GM10847 (cell line): ENCODE measurements around the gene PIP4K2A.

Experiments used
- POLR2A ChIP-seq: IDR thresholded peaks from 2 replicates; pipeline ENCODE4 v1.6.1; 2011; ENCODE audit not compliant: insufficient read length; ENCODE audit errors: extremely low read depth

PIP4K2A gene

DNA sequence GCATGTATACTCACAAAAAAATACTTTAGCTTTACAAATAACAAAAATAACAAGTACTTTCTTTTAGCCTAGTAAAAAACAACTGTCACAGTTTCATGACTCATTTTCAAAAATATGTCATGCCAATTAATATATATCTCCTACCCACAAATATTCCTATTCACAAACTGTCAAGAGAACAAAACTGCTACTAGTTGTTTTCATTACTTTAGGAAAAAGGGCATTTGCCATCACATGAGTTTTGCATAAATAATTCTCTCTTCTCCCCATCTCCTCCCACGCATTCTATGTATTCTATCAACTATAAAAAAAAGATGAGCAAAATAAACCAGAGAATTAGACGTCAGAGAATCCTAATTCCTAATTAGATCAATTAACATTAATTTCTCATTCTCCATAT is 87.6 kb downstream of the PIP4K2A start:
- TF ChIP-seq POLR2A, result no peak

- no peak for TF ChIP-seq POLR2A
Measured at GRCh38 chr10:22625516-22626290, 88.7 kb downstream of the PIP4K2A start.

GRCh38 chr10:22624287-22624738 is 90.1 kb downstream of the PIP4K2A start:
- TF ChIP-seq POLR2A, result no peak

DNA sequence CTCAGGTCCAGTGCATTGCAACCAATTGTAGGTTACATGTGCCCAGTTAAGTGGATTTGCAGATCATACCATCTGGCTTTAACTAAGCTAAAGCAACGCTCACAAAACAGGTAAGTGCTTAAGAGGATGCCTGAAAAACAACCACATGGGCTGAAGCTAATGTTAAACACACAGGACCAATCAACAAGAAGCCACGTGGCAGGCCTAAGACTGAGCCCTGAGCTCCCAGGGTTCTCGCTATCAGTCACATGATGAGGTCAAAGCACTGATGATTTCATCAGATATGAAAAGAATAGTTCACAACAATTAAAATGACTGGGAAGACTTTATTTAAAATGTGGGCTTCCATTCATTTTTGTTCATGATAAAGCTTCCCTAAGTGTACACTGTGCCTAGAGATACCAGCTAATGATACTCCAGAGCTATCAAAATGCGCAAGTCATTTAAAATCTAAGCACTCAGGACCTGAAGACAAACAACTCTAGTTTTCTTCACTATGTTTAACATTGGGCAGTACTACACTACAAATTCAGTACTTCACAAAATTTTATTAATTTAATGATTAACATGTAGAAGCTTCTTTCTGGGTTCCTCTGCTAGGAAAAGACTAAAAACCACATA is 90.6 kb downstream of the PIP4K2A start:
- no peak for TF ChIP-seq POLR2A

GRCh38 chr10:22622242-22622806 is 92.1 kb downstream of the PIP4K2A start:
- TF ChIP-seq POLR2A, result no peak

DNA sequence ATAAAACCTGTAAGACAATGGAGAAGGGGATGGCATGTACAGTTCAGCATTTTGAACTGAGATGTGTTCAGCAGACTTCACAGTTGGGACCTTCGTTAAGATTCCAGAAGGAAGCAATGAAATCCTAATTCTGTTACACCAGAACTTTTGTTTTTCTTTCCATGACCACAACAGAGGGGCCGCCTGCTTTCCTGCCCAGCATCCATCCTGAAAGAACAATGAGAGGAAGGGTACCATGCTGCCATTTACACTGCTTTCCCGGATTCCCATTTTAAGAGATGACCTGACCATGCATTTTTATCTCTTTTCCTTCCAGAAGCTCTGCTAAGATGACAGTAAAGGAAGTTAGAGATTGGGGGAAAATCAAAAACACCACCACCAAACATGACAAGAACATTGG is 92.7 kb downstream of the PIP4K2A start:
- TF ChIP-seq POLR2A, result no peak

GRCh38 chr10:22620929-22621328 is 93.4 kb downstream of the PIP4K2A start:
- no peak for TF ChIP-seq POLR2A

- no peak for TF ChIP-seq POLR2A
Measured at GRCh38 chr10:22620140-22620857, 94.1 kb downstream of the PIP4K2A start.

- no peak for TF ChIP-seq POLR2A
Measured at GRCh38 chr10:22619101-22619500, 95.3 kb downstream of the PIP4K2A start.

DNA sequence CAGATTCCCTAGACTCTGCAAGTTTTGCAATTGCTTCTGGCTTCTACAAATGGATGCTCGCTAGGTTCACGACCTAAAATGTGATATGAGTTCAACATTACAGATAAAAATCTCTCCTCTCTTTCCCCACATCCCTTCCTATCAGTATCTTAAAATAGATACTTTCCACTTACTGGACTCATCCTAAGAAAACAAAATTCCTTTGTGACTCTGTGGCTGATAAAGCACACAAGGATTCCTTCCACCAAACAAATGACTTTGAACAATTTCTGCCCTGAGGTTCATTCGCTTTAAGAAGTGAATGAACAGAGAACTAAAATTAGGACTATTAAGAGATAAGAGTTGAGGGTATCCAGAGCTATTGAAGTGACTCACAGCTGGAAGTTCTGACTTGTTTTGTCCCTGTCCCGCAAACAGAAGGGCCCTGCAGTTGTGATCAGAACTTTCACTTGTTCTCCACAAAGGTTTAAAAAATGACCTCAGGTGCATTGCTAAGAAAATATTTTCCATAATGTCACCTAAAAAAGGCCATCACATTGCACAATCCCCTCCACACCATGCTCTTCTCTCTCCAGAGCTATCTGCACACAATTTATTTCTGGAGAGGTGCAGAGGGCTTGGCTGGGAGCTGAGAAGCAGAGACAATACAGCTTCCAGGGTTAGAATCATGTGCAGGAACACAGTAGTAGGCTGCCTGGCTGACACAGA is 96.1 kb downstream of the PIP4K2A start:
- no peak for TF ChIP-seq POLR2A

- no peak for TF ChIP-seq POLR2A
Measured at GRCh38 chr10:22617516-22617915, 96.9 kb downstream of the PIP4K2A start.

DNA sequence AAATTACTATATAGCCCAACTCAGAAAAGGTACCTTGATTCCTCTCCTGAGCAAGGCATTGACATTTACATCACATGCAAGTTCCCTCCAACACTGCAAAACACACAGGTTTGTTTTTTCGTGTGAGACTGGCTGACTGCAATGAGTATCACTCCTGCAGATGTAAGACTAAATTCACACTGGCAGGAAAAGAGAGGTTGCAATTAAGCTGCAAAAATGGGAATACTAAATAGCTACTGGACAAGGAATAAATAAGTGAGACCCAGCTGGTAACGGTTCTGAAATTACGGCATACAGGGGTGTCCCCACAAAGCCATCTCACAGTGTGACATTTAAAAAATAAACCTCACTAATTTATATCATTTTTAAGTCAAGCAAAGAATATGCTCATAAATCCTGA is 97.3 kb downstream of the PIP4K2A start:
- no peak for TF ChIP-seq POLR2A

- TF ChIP-seq POLR2A, result no peak
Measured at GRCh38 chr10:22615819-22616499, 98.4 kb downstream of the PIP4K2A start.

GRCh38 chr10:22615101-22615500 is 99.3 kb downstream of the PIP4K2A start:
- no peak for TF ChIP-seq POLR2A
